CD4-positive, alpha-beta T cell treated with Interferon gamma for 1 hour (primary cell): ENCODE measurements around the gene CTBP1.
A peak's percentile ranks its signal among the peaks of the same experiment; 100 is the strongest.

Experiments
- DNase-seq: peaks from one replicate; pipeline ENCODE4 v3.0.0-alpha.2; 2020

Gene CTBP1

GRCh38 chr4:1193206-1194009 lies 55.5 kb downstream of the CTBP1 start:
- no peak for DNase-seq

- DNase-seq = no peak
Observed at GRCh38 chr4:1192493-1193205, 56.3 kb downstream of the CTBP1 start.

GRCh38 chr4:1192091-1192492 lies 56.8 kb downstream of the CTBP1 start:
- no peak for DNase-seq

GRCh38 chr4:1191621-1192020 lies 57.3 kb downstream of the CTBP1 start:
- DNase-seq = no peak

GRCh38 chr4:1187182-1187581 lies 61.7 kb downstream of the CTBP1 start:
- DNase-seq = peak; percentile 44

GRCh38 chr4:1183985-1184773 lies 64.8 kb downstream of the CTBP1 start:
- DNase-seq = no peak

- no peak for DNase-seq
Observed at GRCh38 chr4:1182313-1182712, 66.6 kb downstream of the CTBP1 start.

GRCh38 chr4:1180663-1181062 lies 68.3 kb downstream of the CTBP1 start:
- no peak for DNase-seq

- no peak for DNase-seq
Observed at GRCh38 chr4:1179976-1180375, 69.0 kb downstream of the CTBP1 start.

- DNase-seq = no peak
Observed at GRCh38 chr4:1179089-1179441, 69.9 kb downstream of the CTBP1 start.

GRCh38 chr4:1178300-1179088 lies 70.4 kb downstream of the CTBP1 start:
- no peak for DNase-seq

GRCh38 chr4:1177274-1178141 lies 71.4 kb downstream of the CTBP1 start:
- DNase-seq = peak; percentile 53

GRCh38 chr4:1176398-1177273 lies 72.3 kb downstream of the CTBP1 start:
- DNase-seq = no peak

- no peak for DNase-seq
Observed at GRCh38 chr4:1175635-1176229, 73.2 kb downstream of the CTBP1 start.

GRCh38 chr4:1174941-1175634 lies 73.8 kb downstream of the CTBP1 start:
- DNase-seq = no peak

GRCh38 chr4:1172971-1173757 lies 75.8 kb downstream of the CTBP1 start:
- no peak for DNase-seq

- no peak for DNase-seq
Observed at GRCh38 chr4:1172228-1172851, 76.6 kb downstream of the CTBP1 start, which contains the start of gene SPON2. Gene SPON2, minus strand, starts transcription at chr4:1172583.
